NCI-H2107 (cell line): ENCODE measurements around the gene ATP6V0A4.
A peak's percentile ranks its signal among the peaks of the same experiment; 100 is the strongest.
"Not testable (repeated sequence)": the region's sequence is repeated elsewhere in the genome, so short reads cannot be mapped to it uniquely, and the experiment has no call there.

ENCODE experiments used
- DNase-seq: peaks from one replicate; lab custom pipeline; 2025; lab: John Stamatoyannopoulos, UW

The ATP6V0A4 gene

DNA sequence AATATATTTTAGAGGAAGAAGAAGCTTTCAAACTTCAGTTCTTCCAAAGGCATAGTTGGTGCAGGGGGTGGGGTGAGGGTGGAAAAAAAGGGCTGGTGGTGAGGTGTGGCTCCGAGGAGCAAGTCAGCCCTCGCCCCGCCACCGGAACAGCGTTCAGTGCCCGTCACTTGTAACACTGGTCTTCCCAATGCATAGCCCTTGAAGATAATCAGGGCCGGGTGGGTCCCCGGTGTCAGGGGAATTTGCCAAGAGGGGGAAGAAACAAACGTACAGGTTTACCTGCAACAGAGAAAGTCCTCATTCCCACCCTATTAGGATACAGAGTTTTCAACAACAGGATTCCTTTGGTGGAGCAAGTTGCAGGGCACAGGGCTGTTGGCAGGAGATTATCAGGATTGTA, 98.3 kb downstream of the ATP6V0A4 start:
- no peak for DNase-seq

DNA sequence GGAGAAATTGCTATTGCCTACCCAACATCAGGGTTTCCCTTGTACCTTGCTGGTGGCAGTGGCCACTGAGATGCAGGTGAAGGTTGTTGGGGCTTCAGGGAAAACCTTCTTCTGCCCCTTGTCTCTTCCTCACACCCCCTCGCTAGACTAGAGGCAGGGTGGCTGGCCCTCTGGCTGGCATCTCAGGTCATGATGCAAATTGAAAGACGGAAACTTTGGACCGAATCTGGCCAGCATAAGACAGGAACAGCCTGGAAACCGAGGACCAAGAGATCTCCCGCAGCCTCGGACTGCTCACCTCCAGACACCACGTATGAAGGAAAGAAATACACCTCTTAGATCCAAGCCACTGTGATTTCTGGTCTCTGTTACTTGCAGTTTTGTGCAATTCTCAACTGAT, 99.7 kb downstream of the ATP6V0A4 start:
- DNase-seq = no peak

DNA sequence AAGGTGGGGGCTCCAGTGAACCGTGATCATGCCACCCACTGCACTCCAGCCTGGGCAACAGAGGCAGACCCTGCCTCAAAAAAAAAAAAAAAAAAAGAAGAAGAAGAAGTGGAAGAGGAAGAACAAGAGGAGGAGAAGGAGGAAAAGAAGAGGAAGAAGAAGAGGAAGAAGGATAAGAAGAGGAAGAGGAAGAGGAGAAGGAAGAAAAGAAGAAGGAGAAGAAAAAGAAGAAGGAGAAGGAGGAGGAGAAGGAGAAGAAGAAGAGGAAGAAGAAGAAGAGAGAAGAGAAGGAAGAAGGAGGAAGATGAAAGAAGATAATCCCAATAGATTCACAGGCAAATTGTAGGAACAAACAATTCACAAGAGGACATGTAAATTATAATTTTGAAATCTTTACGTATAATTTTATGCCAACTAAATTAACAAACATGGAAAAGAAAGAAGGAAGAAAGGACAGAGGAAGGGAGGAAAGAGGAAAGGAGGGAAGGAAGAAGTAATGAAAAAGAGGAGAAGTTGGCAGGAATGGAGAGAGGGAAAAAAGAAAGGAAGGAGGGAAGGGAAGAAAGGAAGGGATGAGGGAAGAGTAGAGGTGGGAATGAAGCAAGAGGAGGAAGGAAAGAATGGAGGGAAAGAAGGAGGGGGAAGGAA, 100.3 kb downstream of the ATP6V0A4 start:
- no peak for DNase-seq

DNA sequence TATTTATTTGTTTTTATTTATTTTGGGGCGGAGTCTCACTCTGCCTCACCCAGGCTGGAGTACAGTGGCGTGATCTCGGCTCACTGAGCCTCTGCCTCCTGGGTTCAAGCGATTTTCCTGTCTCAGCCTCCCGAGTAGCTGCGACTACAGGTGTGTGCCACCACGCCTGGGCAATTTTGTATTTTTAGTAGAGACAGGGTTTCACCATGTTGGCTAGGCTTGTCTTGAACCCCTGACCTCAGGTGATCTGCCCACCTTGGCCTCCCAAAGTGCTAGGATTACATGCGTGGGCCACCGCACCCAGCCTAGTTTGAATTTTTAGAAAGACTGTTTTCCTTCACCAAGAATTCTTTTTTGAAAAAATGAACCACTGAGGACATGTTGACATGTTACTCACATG, 102.2 kb downstream of the ATP6V0A4 start:
- DNase-seq = not testable (repeated sequence)

DNA sequence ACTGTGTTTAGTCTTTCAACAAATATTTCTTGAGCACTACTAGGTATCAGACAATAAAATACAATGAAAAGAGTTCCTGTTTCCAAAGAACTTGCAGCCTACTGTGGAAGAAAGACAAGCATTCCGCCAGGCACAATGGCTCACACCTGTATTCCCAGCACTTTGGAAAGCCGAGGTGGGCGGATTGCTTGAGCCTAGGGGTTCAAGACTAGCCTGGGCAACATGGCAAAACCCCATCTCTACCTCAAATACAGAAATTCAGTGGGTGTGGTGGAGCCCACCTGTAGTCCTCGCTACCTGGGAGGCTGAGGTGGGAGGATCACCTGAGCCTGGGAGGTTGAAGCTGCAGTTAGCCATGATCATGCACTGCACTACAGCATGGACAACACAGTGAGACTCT, 102.9 kb downstream of the ATP6V0A4 start:
- no peak for DNase-seq

DNA sequence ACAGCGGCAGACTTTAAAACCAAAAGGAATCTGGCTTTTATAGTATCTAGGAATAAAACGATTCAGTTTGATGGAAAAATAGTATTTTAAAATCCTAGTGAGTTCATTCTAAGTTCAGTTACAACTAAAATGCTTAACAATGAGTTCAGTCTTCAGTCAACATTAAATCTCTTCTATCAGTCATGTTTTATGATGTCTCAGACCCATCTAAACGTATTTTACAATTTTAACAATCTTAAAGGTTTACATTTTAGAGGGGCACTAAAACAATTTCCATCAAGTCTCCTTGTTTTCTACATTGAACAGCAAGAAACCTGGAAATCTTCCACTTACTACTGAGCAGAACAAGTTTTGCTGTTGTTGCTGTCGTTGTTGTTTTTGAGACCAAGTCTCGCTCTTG, 106.8 kb downstream of the ATP6V0A4 start:
- no peak for DNase-seq

DNA sequence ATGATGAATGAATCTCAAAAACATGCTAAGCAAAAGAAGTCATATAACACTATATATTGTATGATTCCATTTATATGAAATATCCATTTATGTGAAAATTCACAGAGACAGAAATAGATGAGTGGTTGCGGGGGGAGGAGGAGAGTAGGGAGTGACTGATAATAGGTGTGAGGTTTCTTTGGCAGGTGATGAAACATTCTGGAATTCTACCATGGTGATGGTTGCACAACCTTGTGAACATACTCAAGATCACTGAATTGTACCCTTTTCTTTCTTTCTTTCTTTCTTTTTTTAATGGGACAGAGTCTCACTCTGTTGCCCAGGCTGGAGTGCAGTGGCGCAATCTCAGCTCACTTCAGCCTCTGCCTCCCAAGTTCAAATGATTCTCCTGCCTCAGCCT, 107.5 kb downstream of the ATP6V0A4 start:
- DNase-seq = no peak

DNA sequence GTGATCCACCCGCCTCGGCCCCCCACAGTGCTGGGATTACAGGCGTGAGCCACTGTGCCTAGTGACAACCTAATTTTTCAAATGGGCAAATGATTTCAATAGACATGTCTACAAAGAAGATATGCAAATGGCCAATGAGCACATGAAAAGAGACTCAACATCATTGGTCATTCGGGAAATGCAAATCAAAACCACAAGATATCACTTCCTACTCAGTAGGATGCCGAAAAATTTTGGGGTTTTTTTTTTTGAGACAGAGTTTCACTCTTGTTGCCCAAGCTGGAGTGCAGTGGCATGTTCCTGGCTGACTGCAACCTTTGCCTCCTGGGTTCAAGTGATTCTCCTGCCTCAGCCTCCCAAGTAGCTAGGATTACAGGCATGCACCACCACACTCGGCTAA, 110.0 kb downstream of the ATP6V0A4 start:
- not testable (repeated sequence) for DNase-seq

DNA sequence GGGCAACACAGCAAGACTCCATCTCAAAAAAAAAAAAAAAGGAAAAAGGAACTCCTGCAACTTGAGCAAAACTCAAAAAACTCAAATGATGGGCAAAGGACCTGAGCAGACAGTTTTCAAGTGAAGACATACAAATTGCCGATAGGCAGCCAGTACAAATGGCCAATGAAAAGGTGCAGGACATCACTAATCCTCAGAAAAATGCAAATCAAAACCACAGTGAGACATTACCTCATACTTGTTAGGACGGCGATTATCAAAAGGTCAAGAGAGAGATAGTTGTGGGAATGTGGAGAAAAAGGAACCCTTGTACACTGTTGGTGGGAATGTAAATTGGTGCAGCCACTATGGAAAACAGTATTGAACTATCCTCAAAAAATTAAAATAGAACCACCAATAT, 113.7 kb downstream of the ATP6V0A4 start:
- DNase-seq = no peak

DNA sequence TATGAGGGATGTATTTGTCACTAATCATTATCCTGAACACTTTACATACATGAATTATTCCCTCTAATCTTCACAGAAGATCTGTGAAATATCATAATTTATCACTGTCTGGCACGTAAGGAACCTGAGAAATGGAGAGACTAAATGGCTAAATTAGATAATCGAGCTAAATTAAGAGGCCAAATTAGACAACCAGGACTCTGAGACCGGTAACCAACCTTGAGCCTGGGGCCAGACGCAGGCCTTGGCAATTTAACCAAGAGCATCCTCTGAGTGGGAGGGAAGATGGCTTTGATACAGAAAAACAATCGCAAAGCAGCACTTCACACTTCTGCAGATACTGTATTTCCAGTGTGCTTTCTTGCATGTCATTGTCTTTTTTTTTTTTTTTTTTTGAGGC, 118.2 kb downstream of the ATP6V0A4 start:
- no peak for DNase-seq

DNA sequence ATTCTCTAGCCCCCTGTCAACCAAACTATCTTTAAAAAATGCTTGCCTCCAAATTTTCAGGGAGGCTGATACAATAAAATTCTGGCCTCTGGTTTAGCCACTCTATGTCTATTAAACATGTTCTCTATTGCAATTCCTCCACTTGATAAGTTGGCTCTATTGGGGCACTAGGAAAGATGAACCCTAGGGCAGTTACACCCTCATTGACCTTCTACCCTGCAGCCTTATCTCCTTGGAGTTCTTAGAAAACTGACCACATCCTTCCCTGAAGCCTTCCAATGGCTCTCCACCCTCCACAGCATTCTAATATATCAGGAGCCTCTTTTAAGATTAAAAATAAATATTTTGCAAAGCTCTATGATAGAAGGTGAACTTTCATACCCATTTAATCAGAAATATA, 127.4 kb downstream of the ATP6V0A4 start:
- no peak for DNase-seq

DNA sequence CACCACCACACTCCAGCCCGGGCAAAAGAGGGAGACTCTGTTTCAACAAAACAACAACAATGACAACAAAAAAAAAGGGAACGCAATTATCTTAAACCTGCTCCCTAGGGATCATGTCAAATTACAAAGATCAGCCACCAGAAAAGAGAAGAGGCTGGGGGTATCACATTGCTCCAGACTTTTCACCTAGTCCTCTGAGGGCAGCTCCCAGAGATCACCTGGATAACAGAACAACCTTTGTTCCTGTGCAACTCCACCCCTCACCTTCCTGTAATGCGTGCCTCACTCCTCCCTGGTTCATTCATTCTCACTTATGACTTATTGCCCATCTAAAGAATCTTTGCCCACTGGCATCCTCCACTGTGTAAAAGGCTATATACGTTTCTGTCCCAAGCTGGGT, 128.6 kb downstream of the ATP6V0A4 start:
- DNase-seq = peak; percentile 72

DNA sequence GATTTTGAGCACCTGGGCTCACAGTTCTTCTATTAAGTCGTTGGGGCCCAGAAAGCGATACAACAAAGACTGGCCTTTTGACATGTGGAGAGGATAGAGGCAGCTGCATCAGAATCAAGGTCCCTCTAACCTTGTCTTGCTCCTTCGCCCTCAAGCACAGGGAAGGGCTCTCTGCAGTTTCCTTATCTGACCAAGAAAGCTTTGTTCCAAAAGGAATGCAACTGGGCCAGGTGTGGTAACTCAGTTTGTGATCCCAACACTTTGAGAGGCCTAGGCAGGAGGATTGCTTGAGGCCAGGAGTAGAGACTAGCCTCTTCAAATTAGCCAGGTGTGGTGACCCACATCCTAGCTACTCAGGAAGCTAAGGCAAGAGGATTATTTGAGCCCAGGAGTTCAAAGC, 129.1 kb downstream of the ATP6V0A4 start:
- DNase-seq = no peak

DNA sequence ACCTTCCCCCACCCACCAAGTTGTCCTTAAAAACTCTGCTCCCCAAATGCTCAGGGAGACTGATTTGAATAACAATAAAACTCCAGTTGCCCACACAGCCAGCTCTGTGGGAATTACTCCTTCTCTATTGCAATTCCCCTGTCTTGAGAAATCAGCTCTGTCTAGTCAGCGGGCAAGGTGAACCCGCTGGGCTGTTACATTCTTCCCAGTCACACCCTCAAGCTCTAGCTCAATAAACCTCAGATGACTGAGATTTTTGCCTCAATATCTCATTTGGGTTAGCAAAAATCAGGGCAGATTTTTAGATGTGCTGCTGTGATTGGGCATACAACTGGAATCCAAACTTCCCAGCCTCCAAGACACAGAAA, 129.8 kb downstream of the ATP6V0A4 start:
- no peak for DNase-seq

DNA sequence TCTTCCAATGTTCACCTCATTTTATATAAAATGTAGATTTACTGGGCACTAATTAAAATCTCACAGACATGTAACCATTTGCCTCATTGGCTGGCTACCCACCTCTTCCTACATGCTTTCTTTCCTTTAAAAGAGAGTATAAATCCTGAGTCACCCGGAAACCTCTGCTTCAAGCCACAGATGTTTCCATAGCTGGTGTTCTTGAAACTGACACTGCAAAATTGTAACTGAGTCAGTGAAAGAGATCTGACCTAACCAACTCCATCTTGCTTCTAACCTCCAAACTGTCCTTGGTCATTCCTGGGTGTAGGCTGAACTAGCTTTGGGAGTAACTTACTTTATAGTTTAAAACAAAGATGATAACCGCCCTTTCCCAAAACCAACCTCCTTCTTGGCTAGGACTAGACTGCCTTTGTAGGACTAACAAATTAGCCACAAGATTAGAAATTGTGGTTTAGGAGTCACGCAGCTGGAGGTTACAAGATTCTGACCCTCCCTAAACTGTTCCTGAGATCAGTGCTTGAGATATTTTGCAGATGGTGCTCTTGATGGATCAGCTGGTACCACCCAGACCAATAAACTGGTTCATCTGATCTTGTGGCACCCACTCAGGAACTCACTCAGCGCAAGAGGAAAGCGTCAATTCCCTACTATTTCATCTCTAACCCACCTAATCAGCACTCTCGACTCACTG, 130.3 kb downstream of the ATP6V0A4 start:
- DNase-seq = no peak

DNA sequence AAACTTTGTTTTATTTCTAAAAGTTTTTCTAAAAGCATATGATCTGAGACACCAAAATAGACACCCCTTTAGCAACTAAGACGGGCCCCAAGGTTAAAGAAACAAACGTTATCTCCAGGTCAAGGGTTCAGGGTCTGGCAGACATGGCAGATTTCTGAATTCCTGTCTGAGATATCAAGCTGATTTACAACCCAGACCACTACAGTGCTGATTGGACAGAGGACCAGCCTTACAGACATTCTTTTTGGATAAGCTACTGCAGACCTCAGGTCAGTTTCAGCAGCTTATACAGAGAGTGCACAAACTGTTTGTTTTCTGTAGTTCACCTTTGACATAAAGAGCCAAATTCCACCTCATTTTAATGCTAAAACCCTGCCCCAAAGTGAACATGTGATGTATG, 131.6 kb downstream of the ATP6V0A4 start:
- DNase-seq = no peak

DNA sequence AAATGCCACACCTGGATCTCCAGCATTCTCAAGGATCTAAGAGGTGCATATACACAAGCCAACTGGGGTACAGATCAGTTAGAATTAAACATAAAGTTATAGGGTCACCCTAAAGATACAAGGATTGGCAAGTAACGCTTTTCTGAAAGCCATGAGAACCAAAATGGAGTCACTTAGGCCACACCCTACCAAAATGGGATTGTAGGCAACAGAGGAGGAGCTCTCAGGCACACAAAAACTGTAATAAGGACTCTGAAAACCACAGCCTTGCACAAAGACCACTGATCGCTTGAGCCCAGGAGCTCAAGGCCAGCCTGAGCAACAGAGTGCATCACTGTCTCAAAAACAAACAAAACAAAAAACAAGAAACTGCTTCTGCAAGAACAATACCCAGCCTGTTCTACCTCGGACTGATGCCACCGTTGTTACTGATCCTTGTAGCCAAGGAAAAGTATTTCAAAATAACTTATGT, 132.3 kb downstream of the ATP6V0A4 start:
- DNase-seq = no peak

DNA sequence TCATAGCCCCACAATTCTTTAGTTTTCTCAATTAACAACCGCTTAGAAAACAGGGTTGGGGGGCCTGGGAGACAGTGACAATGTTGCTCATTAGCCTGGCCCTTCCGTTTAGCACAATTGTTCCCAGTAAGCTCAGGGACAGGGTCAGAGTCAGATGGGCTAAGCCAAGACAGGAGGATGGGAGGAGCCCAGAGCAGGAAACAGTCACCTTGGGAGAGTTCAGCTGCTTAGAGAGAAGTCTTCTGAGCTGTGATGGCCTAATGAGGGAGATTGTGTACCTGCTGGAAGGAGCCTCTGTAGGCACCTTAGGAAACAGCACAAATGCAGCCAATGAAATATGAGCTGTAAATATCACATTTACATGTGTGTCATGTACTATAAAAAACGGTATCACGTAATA, 132.7 kb downstream of the ATP6V0A4 start:
- no peak for DNase-seq

DNA sequence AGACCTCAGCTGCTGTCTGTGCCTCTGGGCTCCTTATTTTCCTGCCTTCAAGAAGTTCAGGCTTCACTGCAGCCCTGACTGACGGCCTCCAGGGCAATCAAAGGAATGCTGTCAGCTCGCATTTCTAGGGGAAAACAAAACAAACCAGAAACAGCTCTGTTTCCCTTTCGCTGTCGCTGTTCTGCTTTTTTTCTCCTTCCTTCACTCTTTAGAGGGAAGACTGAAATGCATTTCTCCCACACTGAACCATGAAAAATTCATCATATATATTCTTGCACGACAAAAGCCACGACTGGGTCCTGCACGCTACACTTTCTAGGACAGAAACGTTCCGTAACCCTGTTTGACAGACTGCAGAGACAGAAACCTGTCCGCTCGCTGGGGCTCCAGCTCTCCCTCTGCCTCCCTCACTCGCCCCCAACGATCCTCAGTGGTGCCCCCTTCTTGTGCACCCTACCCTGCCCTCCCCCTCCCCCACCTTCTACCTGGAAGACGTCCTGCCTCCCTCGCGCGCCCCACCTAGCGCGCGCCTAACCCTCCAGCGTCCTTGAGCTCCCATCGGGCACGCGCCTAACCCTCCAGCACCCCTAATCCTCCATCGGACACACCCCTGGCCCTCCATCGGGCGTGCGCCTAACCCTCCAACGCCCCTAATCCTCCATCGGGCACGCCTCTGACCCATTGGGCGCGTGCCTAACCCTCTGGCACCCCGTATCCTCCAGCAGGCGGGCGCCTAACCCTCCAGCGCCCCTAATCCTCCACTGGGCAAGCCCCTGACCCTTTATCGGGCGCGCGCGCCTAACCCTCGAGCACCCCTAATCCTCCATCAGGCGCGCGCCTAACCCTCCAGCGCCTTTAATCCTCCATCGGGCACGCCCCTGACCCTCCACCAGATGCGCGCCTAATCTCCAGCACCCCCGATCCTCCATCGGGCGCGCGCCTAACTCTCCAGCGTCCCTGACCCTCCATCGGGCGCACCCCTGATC, 134.0 kb downstream of the ATP6V0A4 start:
- no peak for DNase-seq

DNA sequence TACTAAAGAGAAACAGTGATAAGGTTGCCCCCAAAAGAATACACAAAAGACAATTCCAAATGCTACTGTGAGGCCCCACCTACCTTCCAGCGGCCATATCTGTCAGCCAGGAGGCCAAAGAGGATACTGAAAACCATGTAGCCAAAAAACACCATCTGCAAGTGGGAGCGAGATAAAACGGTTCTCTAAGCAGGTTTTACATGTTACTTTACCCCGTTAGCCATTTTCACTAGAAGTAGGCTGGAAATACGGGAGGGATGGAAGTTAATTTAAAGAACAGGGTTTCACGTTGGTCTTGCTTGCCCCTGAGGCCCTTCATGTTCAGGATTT, 135.0 kb downstream of the ATP6V0A4 start:
- no peak for DNase-seq

DNA sequence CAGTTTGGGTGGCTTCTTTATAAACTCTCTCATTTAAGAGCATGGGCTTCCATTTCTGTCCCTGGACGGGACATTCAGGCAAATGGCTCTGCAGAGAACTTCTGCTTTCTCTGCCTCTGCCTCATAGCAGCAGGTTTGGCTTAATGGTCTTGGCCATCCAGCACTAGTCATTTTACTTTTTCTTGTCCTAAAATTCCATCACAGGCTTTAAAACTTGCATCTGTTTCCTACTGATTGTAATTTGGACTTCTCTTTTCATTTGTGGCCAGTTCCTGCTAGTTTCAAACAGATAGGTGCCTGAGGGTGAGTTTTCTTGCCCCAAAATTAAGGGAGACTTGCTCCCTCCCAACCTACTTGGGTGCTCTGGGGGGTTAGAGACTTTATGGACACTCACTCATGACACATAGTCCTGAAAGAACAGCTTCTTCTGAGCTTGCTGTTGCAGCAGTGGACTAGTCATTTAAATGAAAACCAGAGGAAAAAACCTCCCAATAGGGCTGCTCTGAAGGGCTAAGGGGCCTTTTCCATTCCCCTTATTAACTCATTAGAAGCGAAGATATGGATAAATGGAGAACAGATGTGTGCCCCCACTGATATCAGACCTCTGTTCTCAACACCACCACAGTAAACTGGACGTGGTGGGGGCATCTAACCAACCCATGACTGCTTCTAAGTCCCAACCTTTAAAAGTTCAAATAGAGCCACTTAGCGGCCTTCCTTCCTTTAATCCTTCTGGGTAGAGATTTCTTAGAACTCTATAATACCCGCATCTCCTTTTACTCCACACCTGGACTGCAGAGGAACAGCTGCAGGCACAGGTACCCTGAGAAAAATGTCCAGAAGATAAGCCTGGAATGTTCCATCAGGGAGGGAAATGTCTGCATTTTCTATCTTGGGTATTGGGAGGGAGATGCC, 135.7 kb downstream of the ATP6V0A4 start:
- no peak for DNase-seq
